T1000 (cell line): Measurements from ENCODE around the gene FBXW11.

ENCODE experiments used
- DNase-seq: peaks from one replicate; lab custom pipeline; 2025; ENCODE audit warnings: mixed read lengths; lab: John Stamatoyannopoulos, UW

FBXW11 gene

GRCh38 chr5:171867786-171868185 is 138.7 kb downstream of the FBXW11 start:
- no peak for DNase-seq

GRCh38 chr5:171865471-171865870 is 141.0 kb downstream of the FBXW11 start:
- no peak for DNase-seq

DNA sequence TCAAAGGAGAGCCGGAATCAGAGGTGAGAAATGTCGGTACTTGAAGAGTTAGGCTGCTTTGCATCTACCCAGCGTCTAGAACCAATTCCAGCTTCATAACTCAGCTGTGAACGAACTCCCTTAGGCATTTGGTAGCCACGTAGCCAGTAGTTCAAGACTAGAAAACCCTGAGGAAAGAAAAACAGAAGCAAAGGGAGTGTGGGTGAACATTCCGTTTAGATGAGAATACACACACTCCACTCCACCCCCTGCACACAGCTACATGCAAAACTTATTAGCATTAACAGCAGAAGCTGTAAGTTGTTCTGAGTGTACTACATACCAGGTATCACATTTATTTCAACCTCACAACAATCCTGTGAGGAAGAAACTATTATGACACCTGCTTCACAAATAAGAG is 142.5 kb downstream of the FBXW11 start:
- DNase-seq: no peak

DNA sequence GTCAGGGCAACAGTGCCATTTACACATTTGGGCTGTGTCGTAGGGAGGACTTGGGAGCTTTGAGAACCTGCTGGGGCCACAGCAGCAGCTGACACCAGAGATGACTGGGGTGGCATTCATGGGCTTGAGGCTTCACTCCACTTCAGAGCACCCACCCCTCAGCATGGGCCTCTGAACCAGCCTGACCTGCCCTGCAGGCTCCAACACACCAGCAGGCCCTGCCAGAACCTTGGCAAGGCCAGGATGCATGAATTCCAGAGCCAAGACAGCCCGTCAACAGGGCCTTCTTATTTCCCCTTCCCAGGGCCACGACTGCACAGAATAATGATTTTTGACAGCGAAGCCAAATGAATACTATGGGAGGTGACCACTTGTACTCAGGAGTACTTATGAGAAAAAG is 143.8 kb downstream of the FBXW11 start:
- DNase-seq: no peak

DNA sequence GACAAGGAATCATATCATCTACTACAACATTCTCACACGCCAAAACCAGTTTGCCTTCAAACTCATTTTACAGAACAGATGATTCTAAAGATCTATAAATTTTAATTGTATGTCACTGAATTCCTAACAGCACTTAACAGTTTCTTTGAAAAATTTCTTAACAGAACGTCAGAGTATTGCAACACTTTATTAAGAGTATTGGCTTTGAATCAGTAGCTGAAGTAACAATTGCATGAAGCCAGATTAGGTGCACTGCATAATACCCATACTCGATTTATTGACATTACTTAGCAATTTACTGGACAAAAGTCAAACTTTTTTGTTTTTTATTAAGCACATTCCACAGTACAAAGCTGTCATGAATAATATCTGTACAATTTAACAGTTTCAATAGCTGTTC is 145.1 kb downstream of the FBXW11 start:
- DNase-seq: no peak

DNA sequence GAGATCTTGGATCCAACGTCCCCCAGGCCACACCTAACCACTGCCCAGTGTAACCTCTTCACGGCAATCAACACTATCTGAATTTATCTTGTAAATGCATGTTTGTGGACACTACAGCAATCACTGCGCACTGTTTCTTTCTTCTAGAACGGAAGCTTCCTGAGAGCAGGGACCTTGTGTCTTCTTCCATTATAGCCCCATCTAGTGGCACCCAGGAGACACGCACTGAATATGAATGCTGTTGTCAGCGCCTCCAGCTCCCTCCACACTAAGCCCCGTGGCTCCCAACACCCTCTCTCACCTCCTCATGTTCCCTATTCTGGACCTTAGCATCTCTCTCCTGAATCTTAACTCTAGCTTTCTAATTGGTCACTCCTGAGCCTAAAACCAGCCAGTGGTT is 148.1 kb downstream of the FBXW11 start:
- DNase-seq: no peak

DNA sequence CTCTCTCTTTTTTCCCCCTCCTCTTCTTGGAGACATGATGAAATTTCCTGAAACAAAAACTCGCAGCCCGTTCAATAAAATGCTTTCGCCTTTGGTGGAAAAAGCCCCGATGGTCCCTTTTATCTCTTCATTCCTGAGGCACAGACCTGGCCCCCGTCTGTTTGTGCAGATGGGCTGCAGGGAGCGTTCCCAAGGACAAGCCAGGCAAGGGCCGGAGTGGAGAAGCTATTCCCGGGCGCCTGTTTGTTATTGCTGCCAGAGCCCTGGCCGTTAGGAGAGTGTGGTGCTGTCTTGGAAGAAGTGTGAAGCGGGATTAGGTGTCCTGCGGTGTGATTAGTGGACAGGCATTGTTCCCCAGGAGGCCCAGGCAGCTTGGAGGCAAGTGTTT is 149.0 kb downstream of the FBXW11 start:
- DNase-seq: no peak

- DNase-seq: no peak
Observed at GRCh38 chr5:171855798-171856763, 150.4 kb downstream of the FBXW11 start.

- no peak for DNase-seq
Observed at GRCh38 chr5:171855265-171855664, 151.2 kb downstream of the FBXW11 start.

DNA sequence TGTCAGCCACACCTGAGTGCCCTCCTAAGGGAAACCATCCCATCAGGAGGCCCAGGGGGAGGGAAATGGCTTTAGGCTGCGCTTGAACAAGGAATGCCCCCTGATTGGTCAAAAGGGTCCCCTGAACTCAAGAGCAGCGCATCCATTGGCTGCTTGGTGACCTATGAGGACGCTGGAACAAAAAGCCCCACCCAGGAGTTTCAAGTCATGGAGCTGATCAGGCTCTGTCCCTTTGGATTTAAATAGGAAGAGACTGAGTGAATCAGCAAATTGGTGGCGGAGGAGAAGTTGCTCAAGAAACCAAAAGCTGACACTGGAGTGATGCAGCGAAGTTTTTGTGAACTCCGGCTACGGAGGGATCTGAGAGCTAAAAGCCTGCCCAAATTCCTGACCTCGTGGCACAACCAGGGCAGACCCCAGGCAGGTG is 154.2 kb downstream of the FBXW11 start:
- DNase-seq: no peak

GRCh38 chr5:171851251-171851650 is 155.2 kb downstream of the FBXW11 start:
- no peak for DNase-seq

DNA sequence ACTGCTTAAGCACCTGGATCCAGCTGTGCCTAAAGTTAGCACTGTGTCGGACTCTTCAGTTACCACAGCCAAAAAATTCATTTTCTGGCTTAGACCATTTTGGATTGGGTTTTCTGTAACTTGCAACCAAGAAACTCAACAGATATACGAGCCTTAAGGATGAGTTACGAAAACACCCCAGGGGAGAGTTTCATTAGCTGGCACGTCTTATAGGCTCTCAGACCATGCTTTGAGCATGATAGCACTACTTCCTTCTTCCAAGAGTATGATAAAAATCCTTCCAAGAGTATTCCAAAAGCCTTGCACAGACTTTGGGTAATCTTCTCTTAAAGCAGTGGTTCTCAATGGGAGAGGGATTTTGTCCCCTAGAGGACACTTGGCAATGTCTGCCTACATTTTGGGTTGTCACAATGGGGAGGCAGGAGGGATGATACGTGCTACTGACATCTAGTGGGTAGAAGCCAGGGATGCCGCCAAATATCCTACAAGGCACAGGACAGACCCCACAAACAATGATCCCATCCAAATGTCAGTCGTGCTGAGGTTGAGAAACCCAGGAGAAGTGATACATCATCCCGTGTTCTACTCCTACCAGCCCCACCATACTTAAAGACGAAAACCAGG is 156.0 kb downstream of the FBXW11 start:
- DNase-seq: no peak

- no peak for DNase-seq
Observed at GRCh38 chr5:171849585-171850323, 156.7 kb downstream of the FBXW11 start.

DNA sequence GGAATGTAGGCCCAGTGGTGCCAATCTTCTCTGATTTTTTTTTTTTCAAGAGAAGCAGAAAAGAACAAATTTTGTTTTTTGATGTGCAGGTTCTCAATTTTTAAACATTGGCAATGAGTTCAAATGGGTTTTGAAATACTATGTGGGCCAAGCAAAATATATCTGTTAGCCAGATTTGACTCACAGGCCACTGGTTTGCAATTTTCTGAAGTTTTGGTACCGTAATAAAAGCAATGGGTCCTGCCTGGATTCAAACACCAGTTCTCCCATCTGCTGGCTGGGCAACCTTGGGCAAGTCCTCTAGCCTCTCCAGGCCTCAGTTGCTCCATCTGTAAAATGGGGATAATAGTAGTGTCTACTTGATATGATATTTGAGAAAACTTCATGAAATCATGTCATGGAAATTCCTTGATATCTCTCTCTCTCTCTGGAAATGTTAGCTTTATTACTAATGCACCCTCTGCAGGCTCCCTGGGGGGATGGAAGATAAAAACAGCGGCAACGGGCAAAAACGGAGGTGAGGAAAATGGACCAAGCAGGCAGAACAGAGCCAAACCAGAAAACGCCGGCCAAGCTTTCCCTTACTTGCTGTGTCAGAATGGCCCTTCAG is 157.4 kb downstream of the FBXW11 start:
- DNase-seq: no peak

DNA sequence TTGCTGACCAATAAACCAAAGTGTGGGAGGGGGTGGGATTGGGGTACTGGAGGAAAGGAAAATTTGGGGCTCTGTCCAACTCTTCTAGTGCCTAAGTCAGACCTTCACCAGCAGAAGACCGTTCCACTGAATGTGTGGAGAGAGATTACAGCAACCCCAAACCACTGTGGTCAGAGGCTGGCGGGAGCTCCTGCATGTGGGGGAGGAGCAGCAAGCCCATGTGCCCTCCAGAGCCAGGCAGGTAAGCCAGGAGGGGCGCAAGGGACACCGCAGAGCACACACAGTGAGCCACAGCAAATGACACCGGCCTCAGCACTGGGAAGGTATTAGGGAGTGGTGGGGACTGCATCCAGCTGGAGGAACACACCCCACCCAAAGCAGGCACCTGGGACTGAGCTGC is 158.0 kb downstream of the FBXW11 start:
- DNase-seq: no peak

GRCh38 chr5:171848006-171848405 is 158.4 kb downstream of the FBXW11 start:
- DNase-seq: no peak

- no peak for DNase-seq
Observed at GRCh38 chr5:171847026-171847425, 159.4 kb downstream of the FBXW11 start.

DNA sequence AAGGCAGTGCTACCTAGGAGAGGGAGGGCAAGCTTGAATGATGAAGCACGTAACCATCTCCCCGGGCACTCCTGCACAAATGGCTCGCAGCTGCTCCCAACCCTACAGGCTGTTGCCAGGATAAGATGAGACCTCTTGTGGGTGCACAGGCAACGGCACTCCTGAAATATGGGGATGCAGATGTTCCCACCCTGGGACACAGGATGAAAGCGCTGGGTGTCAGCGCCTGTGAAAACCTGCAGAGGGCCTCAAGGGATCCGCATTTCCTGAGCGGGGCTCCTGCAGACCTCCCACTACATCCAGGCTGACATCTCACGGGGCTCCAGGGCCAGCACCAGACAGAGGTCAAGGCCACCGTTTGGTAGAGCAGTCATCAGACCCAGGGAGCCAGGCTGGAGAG is 160.1 kb downstream of the FBXW11 start:
- no peak for DNase-seq

DNA sequence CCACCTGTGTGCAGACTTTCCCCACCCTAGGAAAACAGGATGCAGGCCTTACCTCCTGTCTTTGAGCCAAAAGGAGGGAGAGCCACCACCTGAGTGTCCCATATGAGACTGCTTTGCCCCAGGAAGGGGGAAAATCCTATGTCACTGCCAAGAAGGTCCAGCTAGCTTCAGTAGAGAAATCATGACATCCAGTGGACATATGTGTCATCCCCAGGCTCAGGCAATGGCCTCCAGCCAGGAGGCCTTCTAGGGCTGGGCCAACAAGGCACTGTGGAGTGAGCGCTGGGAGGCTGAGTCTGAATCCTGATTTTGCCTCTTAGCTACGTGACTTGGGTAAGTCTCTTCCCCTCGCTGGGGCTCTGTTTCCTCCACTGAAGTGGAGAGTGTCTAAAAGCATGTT is 160.6 kb downstream of the FBXW11 start:
- no peak for DNase-seq

- no peak for DNase-seq
Observed at GRCh38 chr5:171845040-171845630, 161.3 kb downstream of the FBXW11 start.

DNA sequence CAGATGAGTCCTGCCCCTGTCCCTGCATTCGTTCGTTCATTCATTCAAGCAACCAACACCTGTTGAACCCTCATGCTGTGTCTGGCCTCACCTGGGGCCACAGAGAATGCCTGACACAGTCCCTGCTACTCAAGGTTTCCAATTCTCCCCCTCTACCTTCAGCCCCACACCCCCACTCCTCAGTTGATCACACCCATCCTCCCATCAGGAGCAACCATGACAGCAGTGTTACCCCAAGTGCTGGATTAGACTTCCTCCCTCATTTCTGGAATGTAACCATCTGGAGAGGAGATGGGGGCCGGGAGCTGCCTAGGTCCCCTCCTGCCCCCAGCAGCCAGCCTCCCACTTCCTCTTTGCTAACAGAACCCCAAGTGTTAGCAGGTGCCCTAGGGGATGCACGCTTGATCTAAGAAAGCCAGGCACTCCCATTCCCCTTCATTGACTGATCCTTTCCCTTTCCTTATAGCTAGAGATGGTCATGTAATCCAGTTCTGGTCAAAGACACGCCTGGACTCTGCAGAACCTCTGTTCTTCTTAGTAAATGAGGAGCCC is 163.6 kb downstream of the FBXW11 start:
- no peak for DNase-seq
